Right kidney (tissue), 1 donor: Measurements from ENCODE around the gene LYPD8.

ENCODE experiments used
- DNase-seq: peaks from one replicate; pipeline ENCODE4 v3.0.0-alpha.2; 2016

LYPD8 gene

GRCh38 chr1:248758352-248758751 lies 2.8 kb upstream of the LYPD8 start:
- DNase-seq, result no peak

GRCh38 chr1:248757784-248758195 lies 2.2 kb upstream of the LYPD8 start:
- DNase-seq, result no peak

- no peak for DNase-seq
Measured at GRCh38 chr1:248756636-248757035, 1.1 kb upstream of the LYPD8 start.

- no peak for DNase-seq
Measured at GRCh38 chr1:248756151-248756550, 592 bp upstream of the LYPD8 start.

GRCh38 chr1:248753708-248754280 lies 1.8 kb downstream of the LYPD8 start:
- DNase-seq, result no peak

- no peak for DNase-seq
Measured at GRCh38 chr1:248753029-248753594, 2.4 kb downstream of the LYPD8 start.

GRCh38 chr1:248752161-248753028 lies 3.2 kb downstream of the LYPD8 start:
- DNase-seq, result no peak

- no peak for DNase-seq
Measured at GRCh38 chr1:248751635-248752034, 3.9 kb downstream of the LYPD8 start.

GRCh38 chr1:248751142-248751541 lies 4.4 kb downstream of the LYPD8 start:
- no peak for DNase-seq

- DNase-seq, result no peak
Measured at GRCh38 chr1:248750496-248750895, 5.1 kb downstream of the LYPD8 start.

- DNase-seq, result no peak
Measured at GRCh38 chr1:248748211-248748610, 7.3 kb downstream of the LYPD8 start.

GRCh38 chr1:248740876-248741275 lies 14.7 kb downstream of the LYPD8 start:
- DNase-seq, result no peak

GRCh38 chr1:248739572-248740205 lies 15.9 kb downstream of the LYPD8 start:
- DNase-seq, result no peak

- no peak for DNase-seq
Measured at GRCh38 chr1:248737457-248737856, 18.1 kb downstream of the LYPD8 start.

GRCh38 chr1:248736977-248737376 lies 18.6 kb downstream of the LYPD8 start:
- no peak for DNase-seq

GRCh38 chr1:248733566-248733965 lies 22.0 kb downstream of the LYPD8 start:
- DNase-seq, result no peak

- DNase-seq, result no peak
Measured at GRCh38 chr1:248730507-248731335, 24.8 kb downstream of the LYPD8 start.

GRCh38 chr1:248714248-248714647 lies 41.3 kb downstream of the LYPD8 start:
- DNase-seq, result no peak

GRCh38 chr1:248710305-248710900 lies 45.2 kb downstream of the LYPD8 start:
- DNase-seq, result no peak

- DNase-seq, result no peak
Measured at GRCh38 chr1:248704606-248705005, 51.0 kb downstream of the LYPD8 start.

GRCh38 chr1:248703674-248704073 lies 51.9 kb downstream of the LYPD8 start:
- DNase-seq, result no peak

- no peak for DNase-seq
Measured at GRCh38 chr1:248702714-248703113, 52.8 kb downstream of the LYPD8 start, which contains the start of gene OR14I1. Gene OR14I1 (minus strand): TSS chr1:248702766.
